AG20443 (cell line): ENCODE results near the gene TPSAB1.

Source experiments
- DNase-seq: peaks from one replicate; pipeline ENCODE4 v3.0.0; 2012; ENCODE audit warnings: low spot score, mixed read lengths

TPSAB1 gene

DNA sequence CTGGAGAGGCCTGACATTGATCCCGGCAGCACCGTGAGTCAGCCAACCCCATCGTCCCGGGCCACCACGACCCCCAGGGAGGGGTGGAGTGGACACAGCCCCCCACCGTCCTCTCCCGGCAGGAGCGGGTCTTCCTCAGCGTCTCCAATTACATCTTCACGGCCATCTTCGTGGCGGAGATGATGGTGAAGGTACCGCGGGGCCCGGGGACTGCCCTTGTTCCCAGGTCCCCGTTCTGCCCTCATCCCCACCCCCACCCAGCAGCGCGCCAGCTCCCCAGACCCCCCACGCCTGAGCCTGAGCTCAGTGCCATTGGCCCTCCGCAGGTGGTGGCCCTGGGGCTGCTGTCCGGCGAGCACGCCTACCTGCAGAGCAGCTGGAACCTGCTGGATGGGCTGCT is 30.0 kb upstream of the TPSAB1 start:
- DNase-seq = no peak

DNA sequence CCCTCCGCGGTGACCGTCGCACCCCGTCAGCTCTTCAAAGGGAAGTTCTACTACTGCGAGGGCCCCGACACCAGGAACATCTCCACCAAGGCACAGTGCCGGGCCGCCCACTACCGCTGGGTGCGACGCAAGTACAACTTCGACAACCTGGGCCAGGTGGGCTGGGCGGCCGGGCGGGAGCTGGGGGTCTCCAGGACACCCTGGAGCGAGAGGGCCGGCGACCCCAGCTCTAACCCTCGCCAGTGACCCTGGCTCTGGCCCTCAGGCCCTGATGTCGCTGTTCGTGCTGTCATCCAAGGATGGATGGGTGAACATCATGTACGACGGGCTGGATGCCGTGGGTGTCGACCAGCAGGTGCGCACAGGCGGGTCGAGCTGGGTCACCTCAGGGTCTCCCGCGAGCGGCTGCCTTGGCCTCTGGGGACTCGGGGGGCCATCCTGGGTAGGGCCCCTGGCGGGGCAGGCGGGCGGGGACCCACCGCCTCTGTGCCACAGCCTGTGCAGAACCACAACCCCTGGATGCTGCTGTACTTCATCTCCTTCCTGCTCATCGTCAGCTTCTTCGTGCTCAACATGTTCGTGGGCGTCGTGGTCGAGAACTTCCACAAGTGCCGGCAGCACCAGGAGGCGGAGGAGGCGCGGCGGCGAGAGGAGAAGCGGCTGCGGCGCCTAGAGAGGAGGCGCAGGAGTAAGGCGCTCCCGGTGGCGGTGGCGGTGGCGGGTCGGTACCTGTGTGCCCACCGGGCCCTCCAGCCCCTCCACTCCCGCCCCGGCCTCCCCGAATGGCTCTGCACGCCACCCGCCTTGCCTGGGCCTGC is 28.8 kb upstream of the TPSAB1 start:
- no peak for DNase-seq

DNA sequence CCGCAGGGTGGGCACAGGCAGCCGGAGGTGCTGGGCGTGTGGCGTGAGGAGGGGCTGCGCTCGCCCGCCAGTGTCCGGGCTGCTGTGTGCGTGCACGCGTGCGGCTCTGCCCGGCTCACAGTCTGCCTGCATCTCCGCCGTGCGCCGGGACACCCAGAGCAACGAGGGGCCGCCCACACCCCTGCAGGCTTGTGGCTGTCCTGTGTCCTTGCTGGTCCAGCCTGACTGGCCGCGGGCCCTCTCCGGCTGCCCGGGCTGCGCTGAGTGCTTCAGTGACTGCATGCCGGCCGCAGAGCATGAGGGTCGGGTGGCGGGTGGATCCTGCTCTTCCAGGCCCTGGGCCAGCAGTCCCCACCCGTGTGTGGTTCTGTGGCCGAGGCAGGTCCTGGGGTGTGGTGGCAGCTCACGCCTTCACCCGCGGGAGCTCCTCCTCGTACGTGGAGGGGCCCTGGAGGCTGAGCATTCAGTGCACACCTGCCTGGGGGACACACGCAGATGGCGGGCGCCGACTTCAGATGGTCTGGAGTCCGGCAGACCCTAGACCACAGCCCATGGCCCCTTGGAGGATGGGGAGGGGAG is 27.8 kb upstream of the TPSAB1 start:
- no peak for DNase-seq

DNA sequence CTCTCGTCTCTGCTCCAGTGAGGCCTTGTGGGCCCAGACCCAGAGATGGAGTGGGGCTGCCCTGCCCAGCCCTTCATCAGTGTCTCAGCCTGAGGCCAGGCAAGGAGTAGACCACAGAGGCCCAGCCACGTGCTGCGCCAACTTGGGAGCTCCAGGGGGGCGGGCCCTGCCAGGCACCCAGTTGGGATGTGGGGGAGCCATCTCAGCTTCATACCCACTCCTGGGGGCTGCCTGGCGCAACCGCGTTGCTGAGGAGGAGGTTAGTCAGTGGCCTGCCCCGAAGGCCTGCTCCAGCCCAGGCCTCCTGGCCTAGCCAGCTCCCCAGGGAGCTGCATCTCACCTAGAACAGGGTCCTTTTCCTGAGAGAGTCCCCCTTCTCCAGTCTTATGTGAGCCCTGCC is 27.3 kb upstream of the TPSAB1 start:
- DNase-seq = no peak

DNA sequence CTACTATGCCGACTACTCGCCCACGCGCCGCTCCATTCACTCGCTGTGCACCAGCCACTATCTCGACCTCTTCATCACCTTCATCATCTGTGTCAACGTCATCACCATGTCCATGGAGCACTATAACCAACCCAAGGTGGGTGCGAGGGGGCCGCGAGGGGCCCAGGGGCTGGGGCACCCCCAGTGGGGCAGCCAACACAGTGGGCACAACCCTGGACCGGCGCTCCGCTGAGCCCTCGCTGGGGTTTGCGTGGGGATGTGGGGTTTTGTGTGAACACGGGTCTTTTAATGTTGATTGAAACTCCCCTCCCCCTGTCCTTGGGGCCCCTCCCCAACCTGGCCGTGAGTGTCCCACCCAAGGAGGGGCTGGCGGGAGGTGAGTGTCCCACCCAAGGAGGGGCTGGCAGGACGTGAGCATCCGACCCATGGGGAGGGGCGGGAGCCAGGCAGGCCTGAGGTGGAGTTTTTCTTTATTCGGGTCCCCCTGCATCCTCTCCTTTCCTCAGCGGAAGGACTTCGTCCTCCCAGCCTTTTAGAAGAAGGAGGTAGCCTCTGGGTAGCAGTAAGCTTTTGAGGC is 26.6 kb upstream of the TPSAB1 start:
- DNase-seq = no peak

DNA sequence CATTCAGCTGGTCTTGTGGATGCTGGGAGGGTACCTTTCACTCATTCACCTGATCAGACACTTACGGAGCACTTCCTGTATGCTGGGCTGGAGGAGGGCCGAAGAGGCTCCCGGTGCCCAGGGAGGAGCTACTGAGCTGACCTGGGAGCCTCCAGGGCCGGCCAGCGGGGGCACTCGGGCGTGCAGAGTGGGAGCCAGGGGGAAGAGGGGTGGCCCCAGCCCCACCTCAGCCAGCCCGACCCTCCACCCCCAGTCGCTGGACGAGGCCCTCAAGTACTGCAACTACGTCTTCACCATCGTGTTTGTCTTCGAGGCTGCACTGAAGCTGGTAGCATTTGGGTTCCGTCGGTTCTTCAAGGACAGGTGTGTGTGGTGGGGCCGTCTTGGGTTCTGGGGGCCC is 25.8 kb upstream of the TPSAB1 start:
- DNase-seq = no peak

DNA sequence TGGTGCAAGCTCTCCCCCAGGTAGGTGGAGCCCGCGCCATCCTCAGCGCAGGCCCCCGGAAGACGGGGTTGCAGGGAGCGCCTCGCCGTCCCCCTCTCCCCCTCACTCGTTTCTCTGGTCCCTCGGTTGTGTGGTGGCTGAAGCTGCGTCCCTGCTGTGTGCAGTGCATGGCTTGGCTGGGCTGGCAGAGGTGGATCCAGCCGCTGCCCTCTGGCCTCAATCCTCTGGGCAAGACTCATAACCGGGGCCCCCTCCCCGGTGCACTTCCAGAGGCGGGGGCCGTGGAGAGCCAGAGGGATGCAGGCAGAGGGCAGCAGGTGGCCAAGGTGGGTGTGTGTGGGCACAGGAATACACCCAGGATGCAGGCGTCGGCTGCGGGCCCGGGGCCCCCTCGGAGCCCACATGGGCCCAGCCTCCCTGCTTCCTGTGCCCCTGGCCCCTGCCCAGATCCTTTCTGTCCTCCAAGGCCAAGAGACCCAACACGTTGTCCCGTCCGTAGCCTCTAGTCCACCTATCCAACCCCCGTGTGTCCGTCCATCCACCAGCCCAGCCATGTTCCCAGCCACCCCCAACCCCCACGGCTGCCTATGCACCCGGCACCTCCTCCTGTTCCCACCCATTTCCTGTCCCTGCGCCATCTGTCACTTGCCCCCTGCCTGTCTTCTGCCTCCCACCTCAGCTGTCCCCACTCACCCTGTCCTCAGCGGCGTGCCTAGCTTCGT is 24.8 kb upstream of the TPSAB1 start:
- DNase-seq = no peak

DNA sequence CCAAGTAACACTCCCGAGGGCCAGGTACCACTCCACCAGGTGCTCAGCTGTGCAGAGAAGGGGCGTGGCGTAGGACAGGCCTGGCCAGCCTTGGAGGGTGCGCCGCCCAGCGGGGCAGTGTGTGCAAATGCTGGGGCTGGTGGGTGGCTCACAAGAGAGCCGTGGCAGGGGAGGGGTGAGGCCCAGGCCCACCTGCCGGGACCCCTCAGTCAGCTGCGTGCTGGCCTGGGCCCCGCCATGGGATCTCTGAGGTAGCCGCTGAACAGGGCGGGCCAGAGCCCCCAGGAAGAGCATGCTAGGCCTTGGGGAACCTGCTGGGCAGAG is 24.2 kb upstream of the TPSAB1 start:
- DNase-seq = no peak

DNA sequence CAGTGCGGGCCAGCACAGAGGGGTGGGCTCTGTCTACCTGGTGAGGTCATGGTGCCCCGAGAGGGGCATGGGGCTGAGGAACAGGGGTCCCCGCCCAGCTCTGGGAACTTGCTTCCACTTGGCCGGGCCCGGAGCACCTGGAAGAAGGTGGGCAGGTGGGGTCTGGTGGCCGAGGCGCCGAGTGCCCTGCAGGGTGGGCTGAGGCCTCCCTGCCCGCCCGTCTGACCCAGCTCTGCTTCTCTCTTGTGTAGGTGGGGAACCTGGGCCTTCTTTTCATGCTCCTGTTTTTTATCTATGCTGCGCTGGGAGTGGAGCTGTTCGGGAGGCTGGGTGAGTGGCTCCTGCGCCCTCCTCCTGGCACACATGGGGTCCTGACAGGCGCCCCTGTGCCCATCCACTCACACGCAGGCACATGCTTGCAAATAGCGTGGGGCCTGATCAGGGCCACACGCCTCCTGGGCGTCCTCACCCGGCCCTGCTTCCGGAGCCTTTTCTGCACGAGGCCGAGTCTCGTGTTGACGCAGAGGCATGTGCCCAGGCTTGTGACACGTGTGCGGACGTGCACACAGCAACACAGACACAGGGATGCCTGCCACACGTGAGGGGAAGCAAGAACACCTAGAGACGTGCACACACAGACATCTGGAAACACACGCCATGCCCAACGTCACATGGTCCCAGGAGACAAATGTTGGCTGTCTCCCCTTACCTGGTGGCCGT is 23.7 kb upstream of the TPSAB1 start:
- DNase-seq = no peak

DNA sequence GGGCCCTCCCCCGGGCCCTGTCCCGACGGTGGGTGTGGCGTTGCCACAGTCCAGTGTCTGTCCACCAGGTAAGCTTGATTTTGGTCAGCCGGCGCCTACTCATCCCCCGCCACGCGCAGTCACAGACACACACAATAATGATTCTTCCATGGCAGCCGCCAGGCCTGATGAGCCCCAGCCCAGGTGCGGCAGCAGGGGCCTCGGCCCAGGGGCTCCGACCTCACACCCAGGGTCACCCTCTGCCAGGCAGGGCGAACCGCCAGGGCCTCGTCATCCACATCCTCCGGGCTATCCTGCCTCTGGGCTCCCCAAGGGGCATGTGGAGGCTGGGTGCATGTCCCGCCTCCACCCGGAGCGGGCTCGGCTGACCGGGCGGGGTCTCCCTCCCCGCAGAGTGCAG is 23.0 kb upstream of the TPSAB1 start:
- no peak for DNase-seq

DNA sequence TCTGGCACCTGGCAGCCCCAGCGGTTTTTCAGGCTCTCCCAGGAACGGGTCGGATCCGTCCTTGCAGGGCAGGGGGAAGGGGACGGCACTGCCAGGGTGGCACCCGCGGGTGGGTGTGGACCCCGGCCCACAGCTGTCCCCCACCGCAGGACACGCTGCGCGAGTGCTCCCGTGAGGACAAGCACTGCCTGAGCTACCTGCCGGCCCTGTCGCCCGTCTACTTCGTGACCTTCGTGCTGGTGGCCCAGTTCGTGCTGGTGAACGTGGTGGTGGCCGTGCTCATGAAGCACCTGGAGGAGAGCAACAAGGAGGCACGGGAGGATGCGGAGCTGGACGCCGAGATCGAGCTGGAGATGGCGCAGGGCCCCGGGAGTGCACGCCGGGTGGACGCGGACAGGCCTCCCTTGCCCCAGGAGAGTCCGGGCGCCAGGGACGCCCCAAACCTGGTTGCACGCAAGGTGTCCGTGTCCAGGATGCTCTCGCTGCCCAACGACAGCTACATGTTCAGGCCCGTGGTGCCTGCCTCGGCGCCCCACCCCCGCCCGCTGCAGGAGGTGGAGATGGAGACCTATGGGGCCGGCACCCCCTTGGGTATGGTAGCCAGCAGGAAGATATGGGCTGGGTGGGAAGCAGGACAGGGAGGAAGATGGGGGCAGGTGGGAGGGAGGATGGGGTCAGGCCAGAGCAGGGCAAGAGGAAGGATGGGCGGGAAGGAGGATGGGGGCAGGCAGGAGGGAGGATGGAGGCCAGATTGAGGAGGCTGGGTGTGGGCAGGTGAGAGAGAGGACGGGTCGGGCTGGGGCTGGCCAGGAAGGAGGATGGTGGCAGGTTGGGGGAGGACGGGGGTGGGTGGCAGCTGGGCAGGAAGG is 22.2 kb upstream of the TPSAB1 start:
- no peak for DNase-seq

DNA sequence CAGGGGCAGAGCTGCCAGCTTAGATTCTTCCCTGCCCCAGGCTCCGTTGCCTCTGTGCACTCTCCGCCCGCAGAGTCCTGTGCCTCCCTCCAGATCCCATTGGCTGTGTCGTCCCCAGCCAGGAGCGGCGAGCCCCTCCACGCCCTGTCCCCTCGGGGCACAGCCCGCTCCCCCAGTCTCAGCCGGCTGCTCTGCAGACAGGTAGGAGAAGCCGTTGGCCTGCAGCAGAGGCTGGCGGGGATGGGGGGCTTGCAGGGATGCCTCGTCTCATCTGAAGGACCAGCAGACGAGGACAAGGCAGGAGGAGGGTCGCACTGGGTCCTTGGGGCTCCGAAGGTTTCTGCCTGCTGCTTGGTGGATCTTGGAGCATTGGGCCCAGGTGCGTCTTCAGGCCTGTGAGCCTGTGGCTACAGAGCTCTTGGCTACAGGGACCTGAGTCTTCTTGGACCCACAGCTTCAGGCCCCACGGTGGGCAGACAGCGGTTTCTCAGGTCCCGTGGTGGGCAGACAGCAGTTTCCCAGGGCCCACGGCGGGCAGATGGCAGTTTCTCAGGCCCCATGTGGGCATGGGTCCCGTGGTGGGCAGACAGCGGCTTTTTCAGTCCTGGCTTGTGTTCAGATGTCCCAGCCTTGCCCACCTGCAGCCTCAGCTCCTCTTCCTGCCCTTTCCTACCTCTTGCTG is 21.4 kb upstream of the TPSAB1 start:
- no peak for DNase-seq

DNA sequence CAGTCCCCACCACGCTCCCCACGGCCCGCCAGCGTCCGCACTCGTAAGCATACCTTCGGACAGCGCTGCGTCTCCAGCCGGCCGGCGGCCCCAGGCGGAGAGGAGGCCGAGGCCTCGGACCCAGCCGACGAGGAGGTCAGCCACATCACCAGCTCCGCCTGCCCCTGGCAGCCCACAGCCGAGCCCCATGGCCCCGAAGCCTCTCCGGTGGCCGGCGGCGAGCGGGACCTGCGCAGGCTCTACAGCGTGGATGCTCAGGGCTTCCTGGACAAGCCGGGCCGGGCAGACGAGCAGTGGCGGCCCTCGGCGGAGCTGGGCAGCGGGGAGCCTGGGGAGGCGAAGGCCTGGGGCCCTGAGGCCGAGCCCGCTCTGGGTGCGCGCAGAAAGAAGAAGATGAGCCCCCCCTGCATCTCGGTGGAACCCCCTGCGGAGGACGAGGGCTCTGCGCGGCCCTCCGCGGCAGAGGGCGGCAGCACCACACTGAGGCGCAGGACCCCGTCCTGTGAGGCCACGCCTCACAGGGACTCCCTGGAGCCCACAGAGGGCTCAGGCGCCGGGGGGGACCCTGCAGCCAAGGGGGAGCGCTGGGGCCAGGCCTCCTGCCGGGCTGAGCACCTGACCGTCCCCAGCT is 20.3 kb upstream of the TPSAB1 start:
- no peak for DNase-seq

DNA sequence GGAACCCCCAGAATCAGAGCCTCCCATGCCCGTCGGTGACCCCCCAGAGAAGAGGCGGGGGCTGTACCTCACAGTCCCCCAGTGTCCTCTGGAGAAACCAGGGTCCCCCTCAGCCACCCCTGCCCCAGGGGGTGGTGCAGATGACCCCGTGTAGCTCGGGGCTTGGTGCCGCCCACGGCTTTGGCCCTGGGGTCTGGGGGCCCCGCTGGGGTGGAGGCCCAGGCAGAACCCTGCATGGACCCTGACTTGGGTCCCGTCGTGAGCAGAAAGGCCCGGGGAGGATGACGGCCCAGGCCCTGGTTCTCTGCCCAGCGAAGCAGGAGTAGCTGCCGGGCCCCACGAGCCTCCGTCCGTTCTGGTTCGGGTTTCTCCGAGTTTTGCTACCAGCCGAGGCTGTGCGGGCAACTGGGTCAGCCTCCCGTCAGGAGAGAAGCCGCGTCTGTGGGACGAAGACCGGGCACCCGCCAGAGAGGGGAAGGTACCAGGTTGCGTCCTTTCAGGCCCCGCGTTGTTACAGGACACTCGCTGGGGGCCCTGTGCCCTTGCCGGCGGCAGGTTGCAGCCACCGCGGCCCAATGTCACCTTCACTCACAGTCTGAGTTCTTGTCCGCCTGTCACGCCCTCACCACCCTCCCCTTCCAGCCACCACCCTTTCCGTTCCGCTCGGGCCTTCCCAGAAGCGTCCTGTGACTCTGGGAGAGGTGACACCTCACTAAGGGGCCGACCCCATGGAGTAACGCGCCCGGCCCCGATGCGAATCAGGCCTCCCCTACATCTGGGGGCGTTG is 19.5 kb upstream of the TPSAB1 start:
- DNase-seq = no peak

DNA sequence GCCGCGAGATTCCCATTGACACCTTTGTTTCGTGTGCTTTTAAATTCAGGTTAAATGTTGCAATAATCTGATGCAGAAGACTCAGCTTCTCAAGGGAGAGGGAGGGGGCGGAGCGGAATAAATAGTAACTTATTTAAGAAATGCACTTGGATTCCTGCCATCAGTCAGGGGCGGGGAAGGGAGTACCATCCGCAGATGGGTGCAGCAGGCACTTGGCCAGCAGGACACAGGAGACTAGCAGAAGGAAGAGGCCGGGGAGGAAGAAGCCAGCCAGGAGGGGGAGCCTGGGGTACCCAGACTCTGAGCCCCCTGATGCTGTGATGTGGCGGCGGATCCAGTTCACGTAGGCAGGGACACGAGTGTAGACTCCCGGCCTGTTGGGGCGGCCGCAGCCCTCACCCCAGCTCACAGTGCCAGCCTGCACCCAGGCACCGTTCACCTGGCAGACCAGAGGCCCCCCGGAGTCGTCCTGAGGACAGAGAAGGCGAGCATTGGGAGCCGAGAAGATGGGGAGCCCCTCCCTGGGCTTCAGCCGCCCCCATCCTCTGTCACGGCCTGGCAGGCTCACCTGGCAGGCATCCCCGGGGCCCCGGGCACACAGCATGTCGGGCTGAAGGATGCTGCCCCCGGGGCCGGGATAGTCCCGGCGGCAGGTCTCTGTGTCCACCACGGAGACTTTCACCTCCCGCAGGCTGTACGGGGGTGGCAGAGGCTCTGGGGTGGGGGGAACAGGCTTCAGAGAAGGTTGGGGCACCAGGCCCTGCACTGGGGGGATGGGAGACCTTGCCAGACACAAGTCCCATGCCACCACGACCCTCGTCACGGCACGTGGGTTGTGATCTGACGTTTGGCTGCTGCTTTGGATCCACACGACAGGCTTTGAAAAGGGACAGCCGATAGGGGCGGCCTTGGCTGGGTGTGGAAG is 18.6 kb upstream of the TPSAB1 start:
- DNase-seq = no peak

DNA sequence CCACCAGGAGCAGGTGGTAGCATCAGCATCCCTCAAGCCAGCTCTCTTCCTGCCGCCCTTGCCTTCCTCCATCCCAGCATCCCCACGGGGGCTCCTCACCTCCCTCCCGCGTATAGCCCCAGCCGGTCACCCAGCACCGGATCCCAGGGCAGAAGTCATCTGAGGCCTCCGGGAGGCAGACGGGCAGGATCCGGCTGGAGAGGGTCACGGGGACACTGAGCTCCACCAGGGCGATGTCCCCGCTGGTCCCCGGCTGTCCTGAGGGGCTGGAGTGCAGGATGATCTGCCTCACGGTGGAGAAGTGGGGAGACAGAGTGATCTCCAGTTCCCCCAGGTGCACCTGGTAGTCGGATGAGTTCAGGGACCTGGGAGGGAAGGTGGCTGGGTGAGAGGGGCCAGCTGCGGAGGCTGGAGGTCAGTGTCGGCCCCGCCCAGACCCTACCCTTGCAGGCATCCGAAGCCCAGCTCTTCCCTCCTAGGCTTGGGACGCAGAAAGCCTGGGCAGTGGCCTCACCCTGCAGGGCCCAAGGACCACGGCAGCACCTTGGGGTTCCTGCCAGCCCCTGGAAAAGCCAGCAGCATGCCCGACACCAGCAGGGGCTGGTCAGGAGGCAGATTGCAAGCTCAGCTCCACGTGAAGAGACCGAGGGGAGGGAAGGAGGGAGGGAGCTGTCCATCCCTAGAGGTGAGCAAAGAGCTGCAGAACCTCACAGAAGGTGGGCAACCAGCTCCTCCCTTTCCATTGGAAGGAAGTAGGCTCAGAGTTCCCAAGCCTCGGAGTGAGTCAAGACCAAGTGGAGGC is 17.8 kb upstream of the TPSAB1 start:
- DNase-seq = no peak

DNA sequence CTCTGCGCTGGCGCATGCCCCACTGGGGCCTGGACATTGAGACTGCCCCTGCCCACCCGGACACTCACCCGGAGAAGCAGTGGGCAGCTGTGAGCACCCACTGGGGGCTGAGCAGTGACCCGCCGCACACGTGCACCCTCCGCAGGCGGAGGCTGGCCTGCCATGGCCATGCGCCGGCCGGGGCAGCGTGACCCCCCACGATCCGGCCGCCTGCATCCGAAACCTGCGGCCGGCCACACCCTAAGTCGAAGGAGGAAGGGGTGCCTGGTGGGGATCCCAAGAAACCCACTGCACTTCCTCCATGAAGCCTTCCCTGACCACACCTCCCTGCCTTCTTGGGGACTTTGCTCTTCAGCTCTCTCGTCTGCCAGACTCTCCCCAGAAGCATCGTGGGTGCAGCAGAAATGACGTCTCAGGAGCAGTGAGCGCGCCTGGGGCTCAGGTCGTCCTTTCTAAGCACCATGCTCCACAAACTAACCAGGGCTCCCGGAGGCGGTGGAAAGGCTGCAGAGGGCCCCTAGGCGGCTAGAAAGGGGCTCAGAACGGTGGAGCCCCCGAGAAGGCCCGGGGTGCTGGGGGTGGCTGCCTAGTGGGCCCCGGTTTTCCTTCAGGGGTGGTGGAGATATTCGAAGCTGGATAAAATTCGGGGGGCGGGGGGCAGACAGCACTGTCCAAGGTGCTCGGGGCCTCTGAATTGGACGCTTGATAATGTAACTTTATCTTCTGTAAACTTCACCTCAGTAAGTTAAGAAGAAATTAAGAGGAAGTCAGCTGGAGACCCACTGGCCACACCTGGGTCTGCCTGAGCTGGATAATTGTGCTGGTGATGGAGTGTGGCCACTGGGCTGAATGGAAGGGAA is 16.9 kb upstream of the TPSAB1 start:
- no peak for DNase-seq
